NCI-H2171 (cell line): ENCODE results near the gene CRTAC1.
"Not testable (repeated sequence)": the region's sequence is repeated elsewhere in the genome, so short reads cannot be mapped to it uniquely, and the experiment has no call there.

Source experiments
- DNase-seq: peaks from one replicate; lab custom pipeline; 2025; lab: John Stamatoyannopoulos, UW

The CRTAC1 gene

DNA sequence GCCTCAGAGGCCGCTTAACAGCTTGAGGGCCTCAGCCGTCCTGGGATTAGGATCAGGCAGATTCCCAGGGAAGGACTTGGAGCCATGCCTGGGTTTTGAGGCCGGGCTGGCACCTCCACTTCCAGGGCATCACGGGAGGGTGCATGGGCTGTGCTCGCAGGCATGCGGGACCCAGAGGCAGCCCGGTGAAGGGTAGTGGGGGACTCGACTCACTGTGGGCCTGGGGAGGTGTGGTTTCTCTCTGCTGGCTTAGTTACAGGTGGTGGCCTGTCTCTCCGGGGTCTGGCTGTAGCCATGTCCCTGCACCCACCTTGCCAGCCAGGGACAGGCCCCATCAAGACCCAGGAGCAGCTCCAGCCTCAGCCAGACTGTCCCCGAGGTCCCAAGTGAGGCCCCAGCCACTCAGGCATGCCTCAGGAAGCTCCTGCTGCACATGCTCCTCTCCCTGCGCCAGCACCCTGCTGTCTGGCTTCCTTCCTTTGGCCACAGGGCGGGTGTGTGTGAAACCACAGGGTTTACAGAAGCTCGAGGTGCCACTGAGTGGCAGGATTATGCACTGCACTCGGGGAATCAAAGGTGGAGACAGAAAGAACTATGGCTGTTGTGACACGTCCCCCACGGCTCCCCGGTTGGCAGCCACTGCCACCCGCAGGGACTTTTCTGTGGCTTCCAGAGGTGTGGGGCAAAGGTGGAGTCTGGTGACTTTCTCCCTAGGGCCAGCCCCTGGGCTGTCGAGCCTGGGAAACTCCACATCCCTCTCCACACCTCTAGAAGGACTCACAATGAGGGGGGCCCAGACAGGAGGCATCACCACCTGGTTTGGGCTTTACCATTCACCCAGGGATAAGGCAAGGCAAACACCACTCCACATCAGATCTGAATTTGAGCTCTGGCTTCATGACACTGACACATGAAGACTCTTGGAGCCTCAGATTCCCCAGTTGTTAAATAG is 161.1 kb downstream of the CRTAC1 start:
- peak; percentile 78 for DNase-seq

- no peak for DNase-seq
Measured at GRCh38 chr10:97868134-97868685, 162.2 kb downstream of the CRTAC1 start.

- no peak for DNase-seq
Measured at GRCh38 chr10:97867220-97867800, 163.1 kb downstream of the CRTAC1 start.

- DNase-seq, result no peak
Measured at GRCh38 chr10:97866524-97867219, 163.7 kb downstream of the CRTAC1 start.

DNA sequence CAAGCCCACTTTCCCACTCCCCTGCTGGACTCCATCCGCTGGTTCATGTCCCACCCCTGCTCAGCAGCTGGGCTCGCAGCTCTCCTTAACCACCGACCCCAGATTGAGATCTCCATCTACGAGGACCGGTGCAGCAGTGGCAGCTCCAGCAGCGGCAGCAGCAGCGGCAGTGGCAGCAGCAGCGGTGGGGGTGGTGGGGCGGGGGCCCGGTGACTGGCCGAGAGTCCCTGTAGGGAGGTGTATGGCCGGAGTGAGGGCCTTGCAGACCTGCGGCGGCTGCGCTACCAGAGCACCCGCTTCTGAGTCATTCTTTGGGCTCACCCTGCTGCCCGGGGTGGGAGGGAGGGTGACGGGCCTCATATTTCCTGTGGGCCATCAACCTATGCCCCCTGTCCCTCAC is 164.9 kb downstream of the CRTAC1 start:
- no peak for DNase-seq

DNA sequence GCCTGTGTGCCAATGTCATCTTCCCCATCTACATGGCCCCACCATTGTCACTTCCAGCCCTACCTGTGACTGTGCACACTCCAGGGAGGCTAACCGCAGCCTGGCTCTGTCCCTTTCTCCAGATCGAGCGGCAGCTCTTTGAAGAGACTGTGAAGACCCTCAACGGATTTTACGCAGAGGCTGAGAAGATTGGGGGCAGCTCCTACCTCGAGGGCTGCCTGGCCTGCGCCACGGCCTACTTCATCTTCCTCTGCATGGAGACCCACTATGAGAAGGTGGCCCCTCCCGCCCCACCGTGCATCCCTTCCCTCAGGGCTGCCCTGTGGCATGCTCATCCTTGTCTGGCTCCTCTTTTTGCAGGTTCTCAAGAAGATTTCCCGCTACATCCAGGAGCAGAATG is 166.6 kb downstream of the CRTAC1 start:
- no peak for DNase-seq

DNA sequence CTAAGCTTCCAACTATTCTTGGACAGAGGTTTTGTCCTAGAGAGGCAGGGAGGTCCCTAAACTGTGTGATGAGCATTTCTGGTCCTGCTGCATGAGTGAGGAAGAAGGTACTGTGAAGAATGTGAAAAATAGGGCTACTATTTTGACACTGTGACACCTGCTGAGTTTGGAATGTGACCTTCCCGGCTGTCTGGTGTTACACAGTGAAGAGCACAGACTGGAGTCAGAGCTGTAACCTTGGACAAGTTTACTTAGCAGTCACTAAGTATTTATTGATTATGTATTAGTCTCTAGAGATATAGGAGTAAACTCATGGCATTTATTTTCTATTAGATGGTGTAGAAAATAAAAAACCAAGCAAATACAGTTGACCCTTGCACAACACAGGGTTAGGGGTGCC is 168.5 kb downstream of the CRTAC1 start:
- no peak for DNase-seq

GRCh38 chr10:97861097-97861750 is 169.2 kb downstream of the CRTAC1 start:
- no peak for DNase-seq

DNA sequence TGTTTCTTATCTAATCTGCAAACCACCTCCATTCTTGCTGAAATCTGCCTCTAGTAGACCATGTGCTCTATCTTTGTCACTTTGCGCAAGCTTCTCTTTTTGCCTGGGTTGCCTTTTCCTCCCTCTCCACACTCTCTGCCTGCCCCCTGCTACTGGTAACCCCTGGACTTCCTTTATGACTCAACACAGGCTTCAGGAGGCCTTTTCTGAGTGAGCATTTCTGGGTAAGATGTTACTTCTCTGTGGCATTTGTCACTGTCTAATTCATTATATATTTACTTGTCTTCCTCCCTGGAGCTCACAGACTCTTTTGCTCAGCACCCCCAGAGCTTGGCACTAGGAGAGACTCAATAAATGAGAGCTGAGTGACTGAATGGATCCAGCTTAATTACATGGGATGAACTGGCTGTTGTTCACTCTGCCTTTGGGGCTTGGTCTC is 172.4 kb downstream of the CRTAC1 start:
- no peak for DNase-seq

DNA sequence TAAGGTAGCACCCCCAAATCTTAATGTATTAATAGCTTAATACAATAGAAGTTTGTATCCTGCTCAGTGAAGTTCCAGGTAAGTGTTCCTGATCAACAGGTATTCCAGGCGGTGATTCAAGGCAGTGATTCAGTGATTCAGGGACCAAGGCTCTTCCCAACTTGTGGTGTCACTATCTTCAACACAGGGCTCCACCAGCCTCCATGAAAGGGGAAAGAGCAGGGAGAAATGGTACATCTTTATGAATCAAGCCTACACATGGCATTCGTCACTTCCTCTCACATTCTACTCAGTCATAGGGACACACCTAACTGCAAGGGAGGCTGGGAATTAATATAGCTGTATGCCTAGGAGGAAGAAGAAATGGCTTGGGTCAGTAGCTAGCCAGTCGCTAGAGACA is 175.7 kb downstream of the CRTAC1 start:
- DNase-seq, result no peak

DNA sequence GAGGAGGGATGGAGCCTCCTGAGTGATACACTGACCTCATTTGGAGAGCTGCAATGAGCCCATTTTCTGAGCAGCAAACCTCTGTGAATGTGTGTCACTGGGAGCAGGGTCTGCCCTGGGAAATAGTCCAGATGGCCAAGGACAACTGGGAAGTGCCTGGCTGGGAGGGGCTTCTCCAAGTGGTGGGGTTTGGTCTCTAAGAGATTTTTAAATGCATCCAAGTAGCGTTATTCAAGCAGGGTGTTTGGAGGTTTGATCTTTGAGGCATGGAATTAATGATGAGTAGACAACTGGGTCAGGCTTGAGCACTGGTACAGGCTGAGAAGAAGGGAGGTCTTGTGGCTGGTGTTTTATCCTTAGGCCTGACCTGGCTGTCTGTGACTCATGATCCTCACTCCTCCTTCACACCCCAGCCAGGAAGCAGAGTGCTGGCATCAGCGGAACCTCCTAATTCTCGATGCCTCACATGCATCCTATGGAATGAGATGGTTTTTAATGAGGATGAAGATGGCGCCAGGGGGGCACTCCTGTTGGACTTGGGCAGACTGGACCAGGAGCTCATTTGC is 177.5 kb downstream of the CRTAC1 start:
- no peak for DNase-seq

DNA sequence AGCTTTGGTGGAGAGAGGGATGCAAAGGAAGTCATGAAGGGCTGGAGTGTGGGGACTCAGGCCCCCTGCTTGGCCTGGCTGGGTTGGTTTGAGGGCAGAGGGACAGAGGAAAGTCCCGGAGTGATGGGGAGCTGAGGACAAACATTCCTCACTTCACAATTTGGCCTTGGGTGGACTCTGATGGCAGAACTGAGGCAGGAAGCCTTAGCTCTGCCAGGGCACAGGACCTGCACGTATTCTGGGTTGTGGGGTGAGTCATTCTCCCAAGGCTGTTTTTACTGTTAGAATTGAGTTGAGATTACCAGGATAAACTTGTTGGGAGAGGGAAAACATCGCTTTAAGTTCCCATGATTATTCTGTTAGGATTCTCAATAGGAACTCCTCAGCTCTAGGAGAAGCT is 178.1 kb downstream of the CRTAC1 start:
- DNase-seq, result no peak

- peak; percentile 52 for DNase-seq
Measured at GRCh38 chr10:97851341-97852001, 178.9 kb downstream of the CRTAC1 start.

- DNase-seq, result no peak
Measured at GRCh38 chr10:97850446-97850845, 180.0 kb downstream of the CRTAC1 start.

- no peak for DNase-seq
Measured at GRCh38 chr10:97849687-97850402, 180.6 kb downstream of the CRTAC1 start, which contains the start of gene GOLGA7B. Gene GOLGA7B, plus strand, starts transcription at chr10:97849843. Its CDS starts 461 bp downstream, at chr10:97850304.

GRCh38 chr10:97849103-97849686 is 181.2 kb downstream of the CRTAC1 start:
- DNase-seq, result peak; percentile 62

GRCh38 chr10:97844678-97845077 is 185.7 kb downstream of the CRTAC1 start:
- no peak for DNase-seq

DNA sequence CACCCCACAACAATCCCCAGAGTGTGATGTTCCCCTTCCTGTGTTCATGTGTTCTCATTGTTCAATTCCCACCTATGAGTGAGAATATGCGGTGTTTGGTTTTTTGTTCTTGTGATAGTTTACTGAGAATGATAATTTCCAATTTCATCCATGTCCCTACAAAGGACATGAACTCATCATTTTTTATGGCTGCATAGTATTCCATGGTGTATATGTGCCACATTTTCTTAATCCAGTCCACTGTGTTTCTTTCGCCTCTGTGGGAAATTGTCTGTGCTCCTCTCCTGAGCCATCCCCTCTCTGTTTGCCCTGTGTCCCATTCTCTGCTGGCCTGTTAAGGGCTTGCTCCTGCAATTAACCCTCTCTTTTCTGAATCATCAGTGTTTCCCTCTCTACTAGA is 186.4 kb downstream of the CRTAC1 start:
- DNase-seq, result not testable (repeated sequence)

GRCh38 chr10:97843281-97843671 is 187.1 kb downstream of the CRTAC1 start:
- no peak for DNase-seq
